ENCODE data around the gene KCNIP4.

- TF ChIP-seq CTCF (IDR thresholded peaks at IDR 0.05) (no peak), POLR2A (IDR thresholded peaks at IDR 0.05) (no peak)
These were observed 658.0 kb downstream of the KCNIP4 start for GRCh38 chr4:21290562-21290961.
